NT2/D1 (cell line): Measurements from ENCODE around the gene VMP1.

Experiments
- DNase-seq: peaks from one replicate; pipeline ENCODE4 v3.0.0-alpha.2; 2011; ENCODE audit warnings: low read depth, low spot score
- H3K27me3 ChIP-seq: 2 replicates; pipeline ENCODE4 v1.6.0; 2011; ENCODE audit warnings: mild to moderate bottlenecking; ENCODE audit not compliant: insufficient read length, insufficient read depth
- H3K36me3 ChIP-seq: 2 replicates; pipeline ENCODE4 v1.6.1; 2011; ENCODE audit warnings: mild to moderate bottlenecking, low read length, mixed read lengths; ENCODE audit not compliant: insufficient read depth, insufficient read length
- H3K4me1 ChIP-seq: 2 replicates; pipeline ENCODE4 v1.5.1; 2011; ENCODE audit not compliant: insufficient read depth, insufficient read length
- H3K4me3 ChIP-seq: 2 replicates; pipeline ENCODE4 v1.5.1; 2011; ENCODE audit warnings: low read depth; ENCODE audit not compliant: insufficient read length
- H3K9ac ChIP-seq: 2 replicates; pipeline ENCODE4 v1.6.0; 2011; ENCODE audit warnings: low read depth; ENCODE audit not compliant: insufficient read length
- H3K9me3 ChIP-seq: 2 replicates; pipeline ENCODE4 v1.5.1; 2011; ENCODE audit warnings: mild to moderate bottlenecking, low read length; ENCODE audit not compliant: insufficient read depth
- SUZ12 ChIP-seq: IDR thresholded peaks from 2 replicates; pipeline ENCODE4 v1.6.1; 2011; ENCODE audit not compliant: insufficient read length, insufficient read depth; ENCODE audit errors: extremely low read depth
- YY1 ChIP-seq: IDR thresholded peaks from 2 replicates; pipeline ENCODE4 v1.6.1; 2011; ENCODE audit not compliant: insufficient read length, insufficient read depth
- ZNF274 ChIP-seq: IDR thresholded peaks from 2 replicates; pipeline ENCODE4 v1.6.1; 2011; ENCODE audit warnings: mild to moderate bottlenecking, low read depth, low read length

Gene VMP1

GRCh38 chr17:59760160-59760559, 52.7 kb downstream of the VMP1 start:
- H3K9ac ChIP-seq = no peak overlapping the region
- no peaks in the 10 kb centered on the region for H3K27me3 ChIP-seq
- TF ChIP-seq SUZ12 = no peak
- TF ChIP-seq YY1 = no peak
- no peak for TF ChIP-seq ZNF274
- H3K4me1 ChIP-seq = no peaks in the 10 kb centered on the region
- no peak overlapping the region for H3K4me3 ChIP-seq
- peaks cover 15% of the 10 kb centered on the region for H3K36me3 ChIP-seq
- H3K9me3 ChIP-seq = peaks cover 18% of the 10 kb centered on the region; the same call in 1 of the 2 replicates
- no peak for DNase-seq

DNA sequence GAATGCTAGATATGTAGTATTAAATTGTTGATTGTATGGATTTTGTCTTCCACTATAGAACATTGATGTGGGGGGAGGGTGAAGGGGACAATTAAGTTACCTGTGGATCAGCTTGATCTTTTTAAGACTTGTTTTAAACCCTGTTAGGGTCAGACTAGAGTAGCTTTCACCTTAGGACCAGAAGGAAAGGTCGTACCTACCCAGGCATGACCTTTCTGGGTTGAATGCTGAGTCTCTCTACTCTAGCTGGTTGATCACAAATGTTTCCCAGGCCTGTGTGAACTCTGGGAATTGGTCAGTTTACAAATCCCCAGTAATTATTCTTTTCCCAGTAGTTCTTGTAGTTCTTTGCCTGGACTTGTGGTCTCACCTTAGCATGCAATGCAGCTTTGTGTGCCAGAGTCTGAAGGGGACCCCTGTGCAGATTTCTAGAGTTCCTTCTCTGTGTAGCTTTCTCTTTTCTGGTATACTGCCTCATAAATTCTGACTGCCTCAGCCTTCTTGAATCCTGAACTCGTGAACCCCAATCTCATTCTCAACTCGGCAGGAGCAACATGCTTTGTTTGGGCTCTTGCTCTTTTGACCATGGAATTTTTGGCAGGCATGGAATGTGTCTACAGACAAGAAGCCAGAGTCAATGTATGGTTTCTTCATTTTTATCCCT, 54.1 kb downstream of the VMP1 start:
- peaks cover 27% of the 10 kb centered on the region for H3K36me3 ChIP-seq
- peaks cover 18% of the 10 kb centered on the region; the same call in 1 of the 2 replicates for H3K9me3 ChIP-seq
- no peaks in the 10 kb centered on the region for H3K4me1 ChIP-seq
- no peak for DNase-seq
- H3K27me3 ChIP-seq = no peaks in the 10 kb centered on the region
- no peak overlapping the region for H3K9ac ChIP-seq
- H3K4me3 ChIP-seq = no peak overlapping the region
- TF ChIP-seq YY1 = no peak

- Histone ChIP-seq H3K4me3 (no peak overlapping the region), H3K9ac (no peak overlapping the region), H3K4me1 (no peaks in the 10 kb centered on the region), H3K27me3 (no peaks in the 10 kb centered on the region), H3K36me3 (peaks cover 29% of the 10 kb centered on the region), H3K9me3 (peaks cover 18% of the 10 kb centered on the region; the same call in 1 of the 2 replicates)
- no peak for TF ChIP-seq SUZ12
- no peak for TF ChIP-seq YY1
- TF ChIP-seq ZNF274 = no peak
- no peak for DNase-seq
Measured at GRCh38 chr17:59762049-59762823, 54.8 kb downstream of the VMP1 start.

GRCh38 chr17:59762824-59763374, 55.4 kb downstream of the VMP1 start:
- Histone ChIP-seq H3K4me1 (no peaks in the 10 kb centered on the region), H3K4me3 (no peak overlapping the region), H3K27me3 (no peaks in the 10 kb centered on the region), H3K36me3 (peaks cover 27% of the 10 kb centered on the region), H3K9ac (no peak overlapping the region), H3K9me3 (peaks cover 18% of the 10 kb centered on the region; the same call in 1 of the 2 replicates)
- TF ChIP-seq YY1 (no peak), ZNF274 (no peak), SUZ12 (no peak)
- DNase-seq = no peak

- peaks cover 25% of the 10 kb centered on the region for H3K36me3 ChIP-seq
- TF ChIP-seq SUZ12 (no peak), ZNF274 (no peak), YY1 (no peak)
- H3K4me1 ChIP-seq = no peaks in the 10 kb centered on the region
- H3K9me3 ChIP-seq = peaks cover 15% of the 10 kb centered on the region; the same call in 1 of the 2 replicates
- no peaks in the 10 kb centered on the region for H3K27me3 ChIP-seq
- no peak overlapping the region for H3K9ac ChIP-seq
- no peak for DNase-seq
- H3K4me3 ChIP-seq = no peak overlapping the region
Measured at GRCh38 chr17:59763861-59764260, 56.4 kb downstream of the VMP1 start.

DNA sequence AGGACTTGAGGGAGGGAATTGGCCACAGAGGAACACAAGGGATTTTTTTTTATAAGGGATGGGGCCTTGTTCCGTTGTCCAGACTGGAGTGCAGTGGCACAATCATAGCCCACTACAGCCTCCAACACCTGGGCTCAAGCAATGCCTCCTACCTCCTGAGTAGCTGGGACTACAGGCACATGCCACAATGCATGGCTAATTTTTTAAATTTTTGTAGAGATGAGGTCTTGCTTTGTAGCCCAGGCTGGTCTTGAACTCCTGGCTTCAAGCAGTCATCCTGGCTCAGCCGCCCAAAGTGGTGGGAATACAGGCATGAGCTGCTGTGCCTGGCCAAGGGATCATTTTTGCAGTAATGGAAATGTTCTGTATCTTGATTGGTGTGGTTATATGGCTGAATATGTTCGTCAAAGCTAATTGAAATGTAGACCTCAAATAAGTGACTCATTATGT, 56.9 kb downstream of the VMP1 start:
- H3K9me3 ChIP-seq = 0 out of 2 replicates have a peak, but pooled peaks cover 10% of the 10 kb centered on the region
- TF ChIP-seq ZNF274 = no peak
- no peak for TF ChIP-seq SUZ12
- no peak for TF ChIP-seq YY1
- H3K36me3 ChIP-seq = peaks cover 25% of the 10 kb centered on the region
- DNase-seq = no peak
- no peak overlapping the region for H3K9ac ChIP-seq
- no peaks in the 10 kb centered on the region for H3K4me1 ChIP-seq
- no peak overlapping the region for H3K4me3 ChIP-seq
- no peaks in the 10 kb centered on the region for H3K27me3 ChIP-seq

GRCh38 chr17:59765038-59765437, 57.6 kb downstream of the VMP1 start:
- Histone ChIP-seq H3K9me3 (0 out of 2 replicates have a peak, but pooled peaks cover 3% of the 10 kb centered on the region), H3K4me1 (no peaks in the 10 kb centered on the region), H3K9ac (no peak overlapping the region), H3K27me3 (no peaks in the 10 kb centered on the region), H3K4me3 (no peak overlapping the region), H3K36me3 (peaks cover 25% of the 10 kb centered on the region)
- DNase-seq = no peak
- no peak for TF ChIP-seq ZNF274
- TF ChIP-seq YY1 = no peak
